ENCODE measurements around the gene ANP32A. TPM values are rescaled to one million over a fixed set of nuclear protein-coding genes. Genes with fewer than 3 reads are reported as not detected.
A peak's percentile ranks its signal among the peaks of the same experiment; 100 is the strongest.

Gene ANP32A
- total and polyA plus RNA-seq, 9 of the 15 experiments (the other 6 are each of a cell fraction or from before 2014, with no cell fraction given): 13.2 to 656 (median 210) TPM

DNA sequence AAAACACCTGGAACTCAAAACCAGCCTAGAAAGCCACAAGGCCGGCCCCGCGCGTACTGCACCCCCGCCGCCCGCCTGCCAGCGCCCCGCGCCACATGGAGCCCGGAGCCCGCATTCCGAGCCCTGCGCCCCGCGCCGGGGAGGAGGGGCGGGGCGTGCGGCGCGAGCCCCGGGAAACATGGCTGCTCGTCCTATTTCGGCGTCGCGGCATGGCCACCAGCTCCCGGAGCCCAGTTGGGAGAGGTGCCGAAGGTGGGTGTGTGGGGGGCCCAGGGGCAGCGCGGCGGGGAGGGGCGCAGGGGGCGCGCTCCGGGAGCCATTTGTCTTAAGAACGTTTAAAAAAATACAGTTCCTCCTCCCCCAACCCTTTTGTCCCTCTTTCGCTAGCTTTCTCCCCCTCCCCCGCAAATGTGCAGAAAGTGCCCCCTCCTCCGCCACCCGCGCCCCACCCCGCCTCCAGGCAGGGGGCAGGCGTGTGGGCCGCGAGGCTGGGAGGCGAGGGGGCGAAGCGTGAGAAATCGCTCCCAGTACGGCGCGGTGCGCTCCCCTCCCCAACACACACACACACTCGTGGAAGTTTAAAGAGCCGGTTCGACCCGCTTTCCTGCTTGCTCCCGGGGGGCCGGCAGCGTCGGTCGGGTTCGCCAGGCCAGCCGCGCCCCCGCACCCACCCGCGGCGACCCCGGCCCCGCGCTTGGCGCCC, 2.5 kb downstream of the ANP32A start (continued):
- TF ChIP-seq, protein P1, sequence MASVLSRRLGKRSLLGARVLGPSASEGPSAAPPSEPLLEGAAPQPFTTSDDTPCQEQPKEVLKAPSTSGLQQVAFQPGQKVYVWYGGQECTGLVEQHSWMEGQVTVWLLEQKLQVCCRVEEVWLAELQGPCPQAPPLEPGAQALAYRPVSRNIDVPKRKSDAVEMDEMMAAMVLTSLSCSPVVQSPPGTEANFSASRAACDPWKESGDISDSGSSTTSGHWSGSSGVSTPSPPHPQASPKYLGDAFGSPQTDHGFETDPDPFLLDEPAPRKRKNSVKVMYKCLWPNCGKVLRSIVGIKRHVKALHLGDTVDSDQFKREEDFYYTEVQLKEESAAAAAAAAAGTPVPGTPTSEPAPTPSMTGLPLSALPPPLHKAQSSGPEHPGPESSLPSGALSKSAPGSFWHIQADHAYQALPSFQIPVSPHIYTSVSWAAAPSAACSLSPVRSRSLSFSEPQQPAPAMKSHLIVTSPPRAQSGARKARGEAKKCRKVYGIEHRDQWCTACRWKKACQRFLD (CRISPR knock-in tag; IDR thresholded peaks at IDR 0.05): peak; percentile 25; the same call in 1 of the 2 replicates
- TF ChIP-seq RBFOX2 (IDR thresholded peaks at IDR 0.05; ENCODE audit: low read depth, low read length): peak; percentile 78
- peak; percentile 23 for TF ChIP-seq TAF7 (tag; IDR thresholded peaks at IDR 0.05)
- 0 out of 2 replicates have a peak, but pooled peaks have one; percentile 31 for TF ChIP-seq CBX1 (IDR thresholded peaks at IDR 0.05; ENCODE audit: low read depth)
- peak; percentile 87 for TF ChIP-seq POLR2G (IDR thresholded peaks at IDR 0.05; ENCODE audit: low read depth, low read length)
- TF ChIP-seq, protein P2, sequence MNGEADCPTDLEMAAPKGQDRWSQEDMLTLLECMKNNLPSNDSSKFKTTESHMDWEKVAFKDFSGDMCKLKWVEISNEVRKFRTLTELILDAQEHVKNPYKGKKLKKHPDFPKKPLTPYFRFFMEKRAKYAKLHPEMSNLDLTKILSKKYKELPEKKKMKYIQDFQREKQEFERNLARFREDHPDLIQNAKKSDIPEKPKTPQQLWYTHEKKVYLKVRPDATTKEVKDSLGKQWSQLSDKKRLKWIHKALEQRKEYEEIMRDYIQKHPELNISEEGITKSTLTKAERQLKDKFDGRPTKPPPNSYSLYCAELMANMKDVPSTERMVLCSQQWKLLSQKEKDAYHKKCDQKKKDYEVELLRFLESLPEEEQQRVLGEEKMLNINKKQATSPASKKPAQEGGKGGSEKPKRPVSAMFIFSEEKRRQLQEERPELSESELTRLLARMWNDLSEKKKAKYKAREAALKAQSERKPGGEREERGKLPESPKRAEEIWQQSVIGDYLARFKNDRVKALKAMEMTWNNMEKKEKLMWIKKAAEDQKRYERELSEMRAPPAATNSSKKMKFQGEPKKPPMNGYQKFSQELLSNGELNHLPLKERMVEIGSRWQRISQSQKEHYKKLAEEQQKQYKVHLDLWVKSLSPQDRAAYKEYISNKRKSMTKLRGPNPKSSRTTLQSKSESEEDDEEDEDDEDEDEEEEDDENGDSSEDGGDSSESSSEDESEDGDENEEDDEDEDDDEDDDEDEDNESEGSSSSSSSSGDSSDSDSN (IDR thresholded peaks at IDR 0.05; ENCODE audit: borderline replicate concordance in 1 of 2, low read depth in 2 of 2, low read length in 2 of 2): peak; percentile 78 to 81; a peak in 2 of 4 replicates
- peak; percentile 34; the same call in 1 of the 2 replicates for TF ChIP-seq EP400 (IDR thresholded peaks at IDR 0.05)
- TF ChIP-seq KDM1A (IDR thresholded peaks at IDR 0.05): no peak
- TF ChIP-seq ZNF644 (tag; IDR thresholded peaks at IDR 0.05; ENCODE audit: low read depth): peak; percentile 30; the same call in 1 of the 2 replicates
- TF ChIP-seq DNMT1 (IDR thresholded peaks at IDR 0.05): no peak
- peak; percentile 14; the same call in 1 of the 2 replicates for TF ChIP-seq MXI1 (IDR thresholded peaks at IDR 0.05; ENCODE audit: low read depth, low read length)
- TF ChIP-seq NR2C2 (CRISPR knock-in tag; IDR thresholded peaks at IDR 0.05): no peak
- 0 out of 2 replicates have a peak, but pooled peaks have one; percentile 28 for TF ChIP-seq NR2C2 (tag; IDR thresholded peaks at IDR 0.05)
- no peak for TF ChIP-seq MBD1 (CRISPR knock-in tag; IDR thresholded peaks at IDR 0.05)
- TF ChIP-seq ZBTB7A (IDR thresholded peaks at IDR 0.05; ENCODE audit: borderline replicate concordance, control insufficient read depth, low read depth, low read length): peak; percentile 14
- TF ChIP-seq, protein P3, sequence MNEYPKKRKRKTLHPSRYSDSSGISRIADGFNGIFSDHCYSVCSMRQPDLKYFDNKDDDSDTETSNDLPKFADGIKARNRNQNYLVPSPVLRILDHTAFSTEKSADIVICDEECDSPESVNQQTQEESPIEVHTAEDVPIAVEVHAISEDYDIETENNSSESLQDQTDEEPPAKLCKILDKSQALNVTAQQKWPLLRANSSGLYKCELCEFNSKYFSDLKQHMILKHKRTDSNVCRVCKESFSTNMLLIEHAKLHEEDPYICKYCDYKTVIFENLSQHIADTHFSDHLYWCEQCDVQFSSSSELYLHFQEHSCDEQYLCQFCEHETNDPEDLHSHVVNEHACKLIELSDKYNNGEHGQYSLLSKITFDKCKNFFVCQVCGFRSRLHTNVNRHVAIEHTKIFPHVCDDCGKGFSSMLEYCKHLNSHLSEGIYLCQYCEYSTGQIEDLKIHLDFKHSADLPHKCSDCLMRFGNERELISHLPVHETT (CRISPR knock-in tag; conservative IDR thresholded peaks at IDR 0.05 in 1 of 2, IDR thresholded peaks at IDR 0.05 in 1 of 2): peak in 1 of 2 experiments; percentile 46; a peak in 1 of 4 replicates
- peak; percentile 71; the same call in 1 of the 2 replicates for TF ChIP-seq GTF2A2 (tag; IDR thresholded peaks at IDR 0.05)
- no peak for TF ChIP-seq MCM7 (IDR thresholded peaks at IDR 0.05)
- TF ChIP-seq RB1 (IDR thresholded peaks at IDR 0.05; ENCODE audit: low read depth): peak; percentile 4; the same call in 1 of the 2 replicates
- TF ChIP-seq ESRRB (CRISPR knock-in tag; IDR thresholded peaks at IDR 0.05; ENCODE audit: borderline replicate concordance): no peak

All from K562 (cell line).